Progenitor cell of endocrine pancreas (in vitro differentiated cells): ENCODE data around the gene TNFRSF18. TPM values are rescaled to one million over a fixed set of nuclear protein-coding genes. Genes with fewer than 3 reads are reported as not detected.

Experiments used
- DNase-seq: peaks from one replicate; pipeline ENCODE4 v3.0.0; 2021; ENCODE audit warnings: low spot score; ENCODE audit not compliant: unreplicated experiment
- H3K27ac Mint-ChIP-seq: 2 replicates; pipeline ENCODE4 v1.8.0; 2021; ENCODE audit warnings: mild to moderate bottlenecking, moderate library complexity, mixed read lengths
- H3K27me3 Mint-ChIP-seq: 2 replicates; pipeline ENCODE4 v1.8.0; 2021; ENCODE audit warnings: mixed read lengths
- H3K36me3 Mint-ChIP-seq: 2 replicates; pipeline ENCODE4 v1.8.0; 2022; ENCODE audit warnings: mixed read lengths; ENCODE audit not compliant: insufficient read depth
- H3K4me1 Mint-ChIP-seq: 2 replicates; pipeline ENCODE4 v1.8.0; 2021; ENCODE audit warnings: low read depth, mixed read lengths
- H3K4me3 Mint-ChIP-seq: 2 replicates; pipeline ENCODE4 v1.8.0; 2021; ENCODE audit warnings: low read depth, mild to moderate bottlenecking, moderate library complexity, mixed read lengths
- H3K9me3 Mint-ChIP-seq: 2 replicates; pipeline ENCODE4 v1.8.0; 2021; ENCODE audit warnings: low read depth, mixed read lengths
- CTCF ChIP-seq: fragments of 200-600 bp; sonication (generic); IDR thresholded peaks from one replicate; pipeline ENCODE4 v1.5.0; 2021; ENCODE audit warnings: antibody characterized with exemption, mild to moderate bottlenecking; ENCODE audit not compliant: unreplicated experiment
- total RNA-seq: library from RNA; stranded (reverse); gene quantifications from 2 replicates; pipeline ENCODE4 v1.2.1, GENCODE V29; 2021

TNFRSF18 gene
- total RNA-seq, 1 donor from 2014 or later = 0.48 TPM

- no peak for DNase-seq
- no peaks in the 10 kb centered on the region for H3K4me1 Mint-ChIP-seq
- H3K27ac Mint-ChIP-seq = no peak overlapping the region
- H3K27me3 Mint-ChIP-seq = peaks cover 3% of the 10 kb centered on the region
- no peak overlapping the region for H3K4me3 Mint-ChIP-seq
- H3K9me3 Mint-ChIP-seq = no peaks in the 10 kb centered on the region
- H3K36me3 Mint-ChIP-seq = no peaks in the 10 kb centered on the region
- TF ChIP-seq CTCF = no peak
Measured at GRCh38 chr1:1245817-1246576, 39.6 kb upstream of the TNFRSF18 start.

- Mint-ChIP-seq H3K9me3 (no peaks in the 10 kb centered on the region), H3K4me1 (no peaks in the 10 kb centered on the region), H3K27ac (no peak overlapping the region), H3K27me3 (peaks cover 3% of the 10 kb centered on the region), H3K36me3 (no peaks in the 10 kb centered on the region), H3K4me3 (no peak overlapping the region)
- no peak for TF ChIP-seq CTCF
- no peak for DNase-seq
Measured at GRCh38 chr1:1245178-1245816, 38.9 kb upstream of the TNFRSF18 start.

- no peak for DNase-seq
- peaks cover 3% of the 10 kb centered on the region for H3K27me3 Mint-ChIP-seq
- no peak for TF ChIP-seq CTCF
- no peaks in the 10 kb centered on the region for H3K36me3 Mint-ChIP-seq
- no peaks in the 10 kb centered on the region for H3K4me1 Mint-ChIP-seq
- H3K27ac Mint-ChIP-seq = no peak overlapping the region
- no peak overlapping the region for H3K4me3 Mint-ChIP-seq
- no peaks in the 10 kb centered on the region for H3K9me3 Mint-ChIP-seq
Measured at GRCh38 chr1:1244192-1244811, 37.9 kb upstream of the TNFRSF18 start.

GRCh38 chr1:1243807-1244191 is 37.4 kb upstream of the TNFRSF18 start:
- peaks cover 3% of the 10 kb centered on the region for H3K27me3 Mint-ChIP-seq
- DNase-seq = no peak
- no peak overlapping the region for H3K4me3 Mint-ChIP-seq
- no peaks in the 10 kb centered on the region for H3K9me3 Mint-ChIP-seq
- no peak for TF ChIP-seq CTCF
- H3K36me3 Mint-ChIP-seq = no peaks in the 10 kb centered on the region
- no peaks in the 10 kb centered on the region for H3K4me1 Mint-ChIP-seq
- H3K27ac Mint-ChIP-seq = no peak overlapping the region

- no peak overlapping the region for H3K4me3 Mint-ChIP-seq
- H3K27me3 Mint-ChIP-seq = peaks cover 3% of the 10 kb centered on the region
- no peaks in the 10 kb centered on the region for H3K4me1 Mint-ChIP-seq
- DNase-seq = no peak
- TF ChIP-seq CTCF = no peak
- H3K36me3 Mint-ChIP-seq = no peaks in the 10 kb centered on the region
- no peak overlapping the region for H3K27ac Mint-ChIP-seq
- H3K9me3 Mint-ChIP-seq = no peaks in the 10 kb centered on the region
Measured at GRCh38 chr1:1243266-1243660, 36.9 kb upstream of the TNFRSF18 start.
